ENCODE data around the gene UBE2J1.

DNA sequence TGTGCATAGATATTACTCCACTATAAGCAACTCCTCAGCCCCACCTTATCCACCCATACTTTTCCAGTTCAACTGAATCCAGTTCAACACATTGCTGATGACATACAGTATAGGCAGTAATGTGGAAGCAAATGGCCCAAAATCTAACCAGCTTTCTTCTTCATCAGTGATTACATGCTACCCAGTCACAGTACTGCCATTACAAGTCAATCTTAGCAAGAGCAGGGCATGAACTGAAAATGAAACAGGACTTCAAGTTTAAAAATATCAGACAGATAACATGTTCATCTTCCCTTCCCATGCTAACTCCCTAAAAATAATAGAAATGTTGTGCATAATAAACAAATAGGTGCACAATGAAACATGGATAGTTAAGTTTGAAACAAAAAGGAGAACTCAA lies 40.3 kb upstream of the UBE2J1 start:
- TF ChIP-seq CTCF (IDR thresholded peaks at IDR 0.05), result no peak
- no peak for TF ChIP-seq EP300 (IDR thresholded peaks at IDR 0.05)

All from upper lobe of left lung (tissue), 4 donors.